AG08395 (cell line): ENCODE data around the gene SLC25A10.
A peak's percentile ranks its signal among the peaks of the same experiment; 100 is the strongest.

ENCODE experiments used
- DNase-seq: peaks from one replicate; pipeline ENCODE4 v3.0.0; 2012; ENCODE audit warnings: mixed read lengths, low spot score

Gene SLC25A10

DNA sequence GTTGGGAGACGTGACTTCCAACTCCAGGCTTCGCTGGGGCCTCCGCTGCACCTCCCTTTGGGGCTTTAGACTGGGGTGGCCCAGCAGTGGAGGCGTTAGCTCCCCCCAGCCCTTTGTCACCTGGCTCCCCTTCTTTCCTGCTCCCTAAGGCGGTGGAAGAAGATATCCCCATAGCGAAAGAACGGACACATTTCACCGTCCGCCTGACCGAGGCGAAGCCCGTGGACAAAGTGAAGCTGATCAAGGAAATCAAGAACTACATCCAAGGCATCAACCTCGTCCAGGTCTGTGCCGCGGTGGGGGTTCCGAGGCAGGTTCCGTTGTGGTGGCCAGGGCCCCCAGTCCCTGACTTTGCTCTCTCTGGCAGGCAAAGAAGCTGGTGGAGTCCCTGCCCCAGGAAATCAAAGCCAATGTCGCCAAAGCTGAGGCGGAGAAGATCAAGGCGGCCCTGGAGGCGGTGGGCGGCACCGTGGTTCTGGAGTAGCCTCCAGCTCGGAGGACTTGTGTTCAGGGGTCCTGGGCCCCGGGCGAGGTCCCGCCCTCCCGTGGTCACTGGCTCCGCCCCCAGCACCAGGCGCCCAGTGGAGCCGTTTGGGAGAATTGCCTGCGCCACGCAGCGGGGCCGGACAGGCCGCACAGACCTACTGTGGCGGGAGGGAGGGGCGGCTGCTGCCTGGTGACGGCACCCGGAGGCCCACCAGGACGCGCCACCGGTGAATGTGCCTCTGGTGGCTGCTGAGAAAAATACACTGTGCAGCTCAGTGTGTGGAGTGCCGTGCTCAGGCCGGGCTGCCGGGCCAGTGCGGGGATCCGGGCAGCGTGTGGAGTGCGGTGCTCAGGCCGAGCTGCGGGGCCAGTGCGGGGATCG is 5.1 kb upstream of the SLC25A10 start:
- DNase-seq: no peak

DNA sequence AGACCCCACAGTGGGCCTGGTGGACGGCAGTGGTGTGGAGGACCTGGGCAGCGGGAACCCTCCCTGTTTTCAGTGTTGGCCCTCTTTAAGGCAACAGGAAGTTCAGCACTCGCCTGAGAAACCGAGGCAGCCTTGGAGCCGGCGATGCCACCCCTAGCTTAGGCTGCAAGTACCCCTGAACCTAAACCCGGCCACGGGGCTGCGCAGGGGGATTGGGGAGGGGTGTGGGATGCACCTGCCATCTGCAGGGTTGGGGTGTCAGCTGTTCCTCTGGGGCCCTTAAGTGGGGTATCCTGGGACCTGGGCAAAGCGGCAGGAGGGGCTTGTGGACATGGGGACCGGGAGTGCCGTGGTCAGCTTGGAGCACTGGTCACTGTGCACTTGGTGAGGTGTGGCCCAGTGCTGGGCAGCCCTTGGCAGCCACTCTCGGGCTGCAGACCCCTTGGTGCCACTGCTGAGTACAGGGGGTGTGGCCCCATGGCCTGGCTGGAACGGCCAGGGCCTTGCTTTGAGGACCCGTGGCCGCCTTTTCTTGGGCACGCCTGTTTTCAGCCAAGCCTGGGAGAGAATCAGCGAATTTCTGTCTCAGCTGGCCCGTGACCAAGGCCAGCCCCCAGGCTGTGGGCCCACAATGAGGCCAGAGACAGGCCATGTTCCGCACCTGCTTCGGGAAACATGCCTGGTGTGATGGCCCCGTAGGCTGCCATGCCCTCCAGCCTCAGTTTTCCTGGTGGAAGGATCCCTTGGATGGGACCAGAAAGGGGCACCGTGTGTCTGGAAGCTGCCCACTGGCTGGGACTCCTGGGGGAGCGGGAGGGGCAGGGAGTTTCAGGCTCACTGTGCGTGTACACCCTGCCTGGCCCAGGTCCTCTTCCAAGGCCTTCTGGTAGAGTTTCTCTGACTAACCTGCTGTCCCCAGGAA is 4.1 kb upstream of the SLC25A10 start:
- no peak for DNase-seq

DNA sequence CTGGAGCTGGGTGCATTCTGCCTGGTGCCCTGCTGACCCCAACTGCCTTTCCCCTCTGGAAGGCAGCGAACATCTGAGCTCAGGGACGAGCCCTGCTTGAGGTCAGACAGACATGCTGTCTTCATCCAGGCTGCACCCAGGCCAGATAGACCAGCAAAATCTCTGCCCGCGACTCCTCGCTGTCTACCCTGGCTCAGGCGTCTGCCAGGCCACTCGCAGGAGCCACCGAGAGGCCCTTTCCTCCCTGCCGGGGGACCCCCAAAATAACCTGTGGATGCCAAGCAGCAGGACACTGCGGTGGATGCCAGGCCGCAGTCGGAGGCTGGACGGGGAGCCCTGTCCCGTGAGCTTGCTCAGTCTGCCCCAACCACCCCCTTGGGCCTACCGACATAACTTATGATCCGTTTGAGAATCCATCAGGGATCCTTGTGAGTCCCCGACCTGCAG is 3.3 kb upstream of the SLC25A10 start:
- no peak for DNase-seq

DNA sequence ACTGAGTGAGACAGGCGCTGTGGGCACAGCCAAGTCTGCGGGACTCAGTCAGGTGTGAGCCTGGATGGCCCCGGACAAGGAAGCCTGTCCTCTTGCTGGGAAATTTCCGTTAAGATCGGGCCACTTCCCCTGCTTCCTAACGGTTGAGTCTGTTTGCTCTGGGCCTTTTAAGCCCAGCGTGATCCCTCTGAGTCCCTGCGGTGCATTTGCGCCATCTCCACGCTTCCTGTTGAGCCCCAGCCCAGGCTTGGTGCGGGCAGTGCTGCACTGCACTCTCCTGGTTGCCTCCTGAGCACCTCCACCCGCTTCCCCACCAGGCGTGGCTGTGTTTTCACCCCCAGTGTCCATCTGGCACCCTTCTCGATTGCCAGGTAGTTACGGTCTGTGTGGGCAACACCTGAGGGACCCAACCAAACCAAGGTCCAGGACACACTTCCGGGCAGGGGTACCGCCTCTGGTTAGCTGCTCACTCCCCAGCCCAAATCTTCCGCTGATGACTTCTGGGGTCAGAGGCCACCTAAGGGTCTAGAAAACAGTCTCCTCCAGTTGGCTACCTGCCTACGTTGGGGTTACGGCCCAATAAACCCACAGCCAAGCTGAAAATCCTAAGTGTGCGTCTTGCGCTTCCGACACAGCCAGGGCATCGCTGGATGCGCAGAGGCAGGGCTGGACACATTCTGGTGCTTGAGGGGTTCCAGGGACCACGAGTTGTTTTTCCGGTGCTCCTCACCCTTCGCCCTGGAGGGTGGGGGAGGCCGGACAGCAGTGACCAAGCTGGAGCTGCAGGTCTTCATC is 1.4 kb upstream of the SLC25A10 start:
- DNase-seq: no peak

DNA sequence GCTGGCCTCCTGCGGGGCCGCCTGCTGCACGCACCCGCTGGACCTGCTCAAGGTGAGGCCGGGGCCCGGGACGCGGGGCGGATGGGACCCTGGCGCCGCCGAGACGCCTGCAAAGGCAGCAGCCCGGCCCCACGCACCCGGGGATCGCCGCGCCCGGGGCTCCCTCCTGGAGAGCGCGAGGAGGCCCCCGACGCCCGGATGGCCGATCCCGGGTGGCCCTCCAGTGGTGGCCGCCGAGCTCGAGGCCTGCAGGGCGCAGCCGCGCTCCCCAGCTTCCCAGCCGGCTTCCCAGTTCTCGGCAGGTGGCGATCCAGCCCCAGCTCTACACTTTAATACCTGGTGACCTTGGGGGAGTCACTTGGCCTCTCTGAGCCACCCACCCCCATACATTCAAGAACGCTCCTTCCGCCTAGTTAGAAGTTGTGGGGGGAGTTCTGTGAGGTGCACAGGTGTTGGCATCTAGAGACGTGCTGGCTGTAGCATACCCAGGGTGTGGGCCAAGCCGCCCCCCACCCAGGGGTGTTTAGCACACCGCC is 452 bp downstream of the SLC25A10 start:
- peak; percentile 67 for DNase-seq

DNA sequence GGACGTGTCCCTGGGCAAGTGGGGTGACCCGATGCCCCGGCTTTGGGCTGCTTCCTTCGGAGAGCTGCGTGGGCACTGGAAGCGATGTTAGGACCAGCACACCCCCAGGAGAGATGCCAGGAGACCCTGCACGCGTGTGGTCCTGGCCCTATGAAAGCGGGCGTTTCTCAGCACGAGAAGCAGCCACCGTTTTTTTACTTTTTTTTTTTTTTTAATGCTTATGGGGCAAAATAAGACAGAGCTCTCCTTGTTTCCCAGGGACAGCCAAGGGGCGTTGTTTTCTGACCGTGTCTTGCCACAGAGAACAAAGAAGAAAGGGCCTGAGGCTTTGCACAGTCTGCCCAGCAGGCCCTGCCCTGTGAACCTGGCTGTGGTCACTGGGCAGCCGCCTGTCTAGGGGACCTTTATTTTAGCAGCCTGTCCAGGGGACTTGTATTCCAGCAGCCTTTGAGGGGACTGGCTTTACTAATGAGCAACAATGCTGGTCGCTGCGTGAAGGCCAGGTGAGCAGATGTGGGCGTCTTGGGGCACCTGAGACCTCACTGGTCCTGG is 996 bp downstream of the SLC25A10 start:
- no peak for DNase-seq

DNA sequence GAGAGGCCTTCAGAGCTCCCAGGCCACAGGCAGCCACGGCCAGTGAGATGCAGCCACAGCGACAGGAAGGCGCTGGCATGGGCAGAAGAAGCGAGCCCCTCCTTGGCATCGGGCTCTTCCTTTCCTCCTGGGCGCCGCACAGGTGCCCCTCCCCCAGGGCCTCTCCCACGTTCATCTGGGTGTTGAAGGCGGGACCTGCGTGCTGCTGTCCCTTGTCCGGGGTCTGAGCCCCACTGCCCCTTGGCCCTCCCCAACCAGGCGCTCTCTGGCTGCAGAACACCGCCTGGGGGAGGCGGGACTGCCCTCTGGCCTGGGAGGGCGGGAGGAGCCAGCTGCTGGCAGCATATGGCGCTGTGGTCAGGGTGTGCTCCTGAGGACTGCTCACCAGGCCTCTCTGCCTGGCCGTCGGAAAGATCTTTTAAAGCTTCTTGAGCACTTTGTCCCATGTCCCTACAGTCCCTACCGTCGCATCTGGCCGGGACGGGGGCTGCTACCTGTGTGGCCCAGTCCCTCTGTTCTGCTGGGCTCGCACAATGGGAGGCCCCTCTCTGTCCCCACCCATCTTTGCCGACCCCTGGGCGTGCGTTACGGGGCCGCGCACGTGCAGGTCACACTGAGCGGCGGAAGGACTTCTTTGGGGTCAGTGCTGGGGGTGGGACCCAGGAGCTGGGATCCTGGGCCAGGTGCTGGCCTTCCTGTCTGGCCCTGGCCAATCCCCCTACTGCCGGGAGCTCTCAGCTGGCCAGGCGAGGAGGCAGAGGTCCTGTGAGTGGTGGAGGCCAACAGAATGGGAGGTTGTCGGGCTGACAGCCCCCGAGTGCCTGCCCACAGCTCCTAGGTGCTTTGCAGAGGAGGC is 1.7 kb downstream of the SLC25A10 start:
- DNase-seq: no peak

DNA sequence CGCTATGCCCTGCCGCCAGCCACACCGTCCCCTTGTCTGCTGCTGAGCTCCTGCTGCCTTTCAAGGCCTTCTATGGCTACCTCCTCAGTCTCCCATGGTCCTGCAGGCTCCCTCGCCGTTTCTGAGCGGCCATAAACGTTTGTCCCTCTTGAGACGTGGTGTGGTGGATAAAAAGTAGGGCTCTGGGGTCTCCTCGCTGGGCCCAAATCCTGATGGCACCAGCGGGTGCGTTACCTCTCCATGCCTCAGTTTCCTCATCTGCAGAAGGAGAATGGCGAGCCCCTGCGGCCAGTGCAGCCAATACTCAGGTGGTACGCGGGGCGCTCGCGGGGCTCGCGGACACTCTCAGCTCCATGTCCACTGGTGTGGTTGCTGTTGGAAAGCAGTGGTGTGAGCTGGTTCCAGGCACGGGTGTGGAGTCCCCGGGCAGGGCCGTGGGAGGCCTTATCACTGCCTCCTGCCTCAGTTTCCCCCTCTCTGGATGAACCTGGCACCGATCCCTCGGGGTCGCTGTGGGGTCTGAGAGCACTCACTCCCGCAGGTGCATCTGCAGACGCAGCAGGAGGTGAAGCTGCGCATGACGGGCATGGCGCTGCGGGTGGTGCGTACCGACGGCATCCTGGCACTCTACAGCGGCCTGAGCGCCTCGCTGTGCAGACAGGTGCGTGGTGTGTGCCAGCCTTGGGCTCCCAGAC is 2.5 kb downstream of the SLC25A10 start:
- DNase-seq: no peak

DNA sequence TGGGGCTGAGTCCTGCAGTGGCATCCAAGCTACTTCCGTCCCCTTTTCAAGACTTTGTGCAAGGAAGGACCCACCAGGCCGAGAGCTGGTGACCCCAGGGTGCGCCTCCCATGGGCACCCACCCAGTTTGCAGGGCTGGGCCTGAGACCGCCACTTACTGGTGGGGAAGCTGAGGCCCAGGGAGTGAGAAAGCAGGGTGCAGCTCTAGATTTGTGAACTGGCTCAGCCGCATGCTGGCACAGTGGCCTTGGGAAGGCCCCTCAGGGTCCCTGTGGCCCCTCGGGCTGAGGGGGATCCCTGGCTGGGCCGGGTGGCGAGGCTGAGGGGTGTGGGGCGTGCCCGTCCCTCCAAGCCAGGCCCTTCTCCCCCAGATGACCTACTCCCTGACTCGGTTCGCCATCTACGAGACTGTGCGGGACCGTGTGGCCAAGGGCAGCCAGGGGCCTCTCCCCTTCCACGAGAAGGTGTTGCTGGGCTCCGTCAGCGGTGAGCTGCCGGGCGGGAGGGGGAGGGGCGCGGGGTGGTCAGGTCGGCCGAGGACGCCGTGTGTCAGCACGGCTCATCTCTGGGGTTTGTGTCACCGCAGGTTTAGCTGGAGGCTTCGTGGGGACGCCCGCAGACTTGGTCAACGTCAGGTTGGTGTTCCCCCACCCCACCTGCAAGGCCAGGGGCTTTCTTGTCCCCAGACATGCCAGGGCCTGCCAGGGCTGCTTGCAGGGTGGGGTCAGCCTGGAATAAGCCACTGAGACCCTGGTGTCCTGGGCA is 3.2 kb downstream of the SLC25A10 start:
- no peak for DNase-seq

DNA sequence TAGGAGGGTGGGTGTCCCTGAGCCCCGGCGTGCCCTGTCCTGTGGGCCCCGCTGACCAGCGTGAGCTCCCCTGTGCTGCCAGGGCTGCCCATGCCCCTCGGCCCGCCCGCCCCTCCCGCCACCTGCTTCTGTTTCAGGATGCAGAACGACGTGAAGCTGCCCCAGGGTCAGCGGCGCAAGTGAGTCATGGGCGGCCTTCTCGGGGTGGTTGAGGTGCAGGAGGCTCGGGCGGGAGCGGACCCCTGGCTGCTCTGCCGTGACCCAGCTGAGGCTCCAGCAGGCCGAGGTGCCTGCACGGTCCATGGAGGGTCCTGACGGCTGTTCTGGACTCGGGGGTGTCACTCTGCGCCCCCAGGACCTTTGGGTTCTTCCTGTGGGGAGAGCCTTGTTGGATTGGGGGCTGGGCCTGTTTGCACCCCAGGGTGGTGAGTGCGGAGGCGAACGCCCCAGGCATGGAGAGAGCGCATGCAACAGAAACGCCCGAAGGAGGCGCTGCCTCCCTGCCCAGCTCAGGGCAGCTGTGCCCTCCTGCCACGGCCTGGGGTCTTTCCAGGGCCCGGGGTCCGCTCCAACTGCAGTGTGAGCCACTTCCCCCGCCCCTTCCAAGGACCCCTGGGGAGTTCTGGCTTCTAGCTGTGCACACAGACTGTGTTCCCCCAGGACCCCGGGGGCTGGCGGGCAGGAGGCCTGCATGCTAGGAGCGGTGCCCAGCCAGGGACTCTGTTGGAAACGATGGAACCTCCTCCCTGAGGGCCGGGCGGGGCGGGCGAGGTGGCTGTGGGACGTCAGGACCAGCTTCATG is 4.0 kb downstream of the SLC25A10 start:
- no peak for DNase-seq

DNA sequence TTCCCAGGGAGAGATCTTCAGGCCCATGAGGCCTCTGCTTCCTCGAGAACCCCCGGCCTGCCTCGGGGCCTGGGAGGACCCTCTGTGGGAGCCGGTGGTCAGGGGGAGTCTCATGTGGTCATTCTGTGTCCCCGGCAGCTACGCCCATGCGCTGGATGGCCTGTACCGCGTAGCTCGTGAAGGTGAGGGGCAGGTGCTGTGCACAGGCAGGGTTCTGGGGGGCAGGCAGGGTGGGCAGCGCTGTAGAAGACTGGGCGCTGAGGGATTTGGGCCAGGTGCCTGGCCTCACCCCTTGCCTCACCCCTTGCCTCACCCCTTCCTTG is 4.6 kb downstream of the SLC25A10 start:
- no peak for DNase-seq

DNA sequence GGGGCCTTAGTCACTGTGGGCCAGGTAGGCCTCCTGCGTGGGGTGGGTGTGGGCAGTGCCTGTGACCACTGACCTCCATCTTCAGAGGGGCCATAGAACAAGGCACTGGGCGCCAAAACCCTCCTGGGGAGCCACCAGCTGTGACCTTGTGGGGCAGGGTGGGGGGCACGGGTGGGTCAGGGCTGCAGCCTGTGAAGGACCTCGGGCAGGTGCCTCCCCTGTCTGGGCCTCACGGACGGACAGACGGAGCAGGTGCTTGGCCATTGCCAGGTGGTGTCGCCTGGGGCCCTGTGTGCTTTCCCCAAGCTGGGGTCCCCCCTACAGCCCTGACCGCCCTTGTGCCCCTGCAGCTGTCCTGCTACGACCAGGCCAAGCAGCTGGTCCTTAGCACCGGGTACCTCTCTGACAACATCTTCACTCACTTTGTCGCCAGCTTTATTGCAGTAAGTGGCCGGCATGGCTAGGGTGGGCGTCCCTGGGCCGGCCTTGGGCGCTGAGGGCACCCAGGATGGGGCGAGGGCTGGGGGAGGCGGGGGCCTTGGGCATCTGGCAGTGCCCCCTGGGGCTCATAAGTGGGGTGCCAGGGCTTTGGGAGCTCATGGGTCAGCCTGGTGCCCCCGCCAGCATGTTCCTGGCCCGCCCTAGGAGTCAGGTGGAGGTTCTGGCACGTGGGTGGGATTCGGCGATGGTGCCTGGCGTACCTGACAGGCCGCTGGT is 5.1 kb downstream of the SLC25A10 start:
- no peak for DNase-seq

DNA sequence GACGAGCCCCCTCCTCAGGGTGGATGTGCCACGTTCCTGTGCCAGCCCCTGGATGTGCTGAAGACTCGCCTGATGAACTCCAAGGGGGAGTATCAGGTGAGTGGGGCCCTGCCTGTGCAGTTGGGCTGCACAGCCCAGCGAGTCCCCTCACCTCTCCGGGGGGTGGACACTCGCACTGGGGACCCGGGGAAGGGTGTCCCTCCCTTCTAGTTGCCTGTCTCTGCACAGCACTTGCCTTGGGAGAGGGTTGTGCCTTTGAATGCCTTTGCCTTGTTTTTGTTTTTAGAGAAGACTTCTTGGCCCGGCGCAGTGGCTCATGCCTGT is 5.6 kb downstream of the SLC25A10 start:
- DNase-seq: no peak

DNA sequence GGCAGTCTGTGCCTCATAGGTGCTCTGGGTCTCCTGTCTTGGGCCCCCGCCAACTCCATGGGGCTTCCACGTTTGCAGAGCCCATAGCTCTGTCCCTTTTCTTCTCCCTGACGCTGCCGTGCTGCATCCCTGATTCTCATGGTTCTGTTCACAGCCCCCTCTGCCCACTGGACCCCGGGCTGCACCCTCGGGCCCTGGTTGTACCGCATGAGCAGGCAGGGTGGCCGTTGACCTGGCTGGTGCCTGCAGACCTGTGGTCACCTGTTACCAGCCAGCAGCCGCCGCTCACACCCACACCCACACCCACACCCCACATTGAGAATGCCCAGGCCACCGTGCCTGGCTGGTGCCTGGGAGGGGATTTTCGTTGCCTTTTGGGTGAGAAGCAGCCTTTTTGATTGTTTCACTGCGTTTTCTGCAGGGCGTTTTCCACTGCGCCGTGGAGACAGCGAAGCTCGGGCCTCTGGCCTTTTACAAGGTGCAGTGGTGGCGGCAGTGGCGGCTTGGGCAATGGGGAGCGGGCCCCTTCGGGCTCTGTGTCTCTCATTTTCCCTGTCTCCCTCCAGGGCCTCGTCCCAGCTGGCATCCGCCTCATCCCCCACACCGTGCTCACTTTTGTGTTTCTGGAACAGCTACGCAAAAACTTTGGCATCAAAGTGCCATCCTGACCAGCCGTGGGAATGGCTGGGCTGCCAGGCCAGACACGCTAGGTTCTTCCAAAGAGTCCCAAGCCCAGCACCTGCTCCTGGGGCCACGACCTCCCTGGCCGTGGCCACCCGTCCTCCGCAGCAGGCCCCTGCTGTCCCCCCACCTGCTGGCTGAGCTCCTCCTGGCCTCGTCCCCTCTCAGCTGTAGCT is 7.6 kb downstream of the SLC25A10 start:
- DNase-seq: no peak

DNA sequence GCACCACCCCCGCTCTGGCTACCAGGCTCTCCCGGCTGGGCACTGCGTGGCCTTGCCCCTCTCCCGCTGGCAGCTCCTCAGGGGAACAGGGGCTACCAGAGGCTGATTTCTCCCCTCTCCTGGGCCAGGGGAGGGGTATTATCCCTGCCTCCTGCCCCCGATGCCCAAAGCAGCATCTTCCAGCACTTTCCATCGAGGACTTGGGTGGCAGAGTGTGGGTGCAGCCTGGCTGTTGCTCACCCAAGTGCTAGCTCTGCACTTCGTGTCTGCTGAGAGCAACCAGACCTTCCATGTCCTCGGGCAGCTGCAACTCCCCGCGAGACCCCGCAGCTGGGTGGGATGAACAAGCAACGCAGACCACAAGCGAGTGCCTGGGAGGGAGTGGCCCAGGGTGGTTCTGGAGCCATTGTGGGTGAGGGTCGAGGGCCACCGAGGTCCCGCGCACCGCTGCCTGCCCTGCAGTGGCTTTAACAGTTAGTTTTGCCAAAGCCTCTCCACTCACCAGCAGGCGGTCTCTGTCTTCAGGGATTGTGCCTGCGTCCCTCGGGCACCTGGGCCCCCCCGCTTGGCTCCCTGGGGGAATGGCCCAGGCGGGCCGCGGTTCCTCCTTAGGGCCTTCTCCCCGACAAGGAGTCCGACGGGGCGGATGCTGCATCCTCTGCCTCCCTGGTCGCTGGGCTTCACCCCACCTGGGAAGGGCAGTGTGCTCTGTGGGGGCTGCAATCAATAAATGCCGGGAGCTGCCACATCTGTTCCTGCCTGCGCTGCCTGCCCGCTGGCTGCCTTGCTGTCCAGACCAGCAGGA is 8.4 kb downstream of the SLC25A10 start:
- no peak for DNase-seq
